GM12878 (cell line): Measurements from ENCODE around the gene ITIH6. TPM values are rescaled to one million over a fixed set of nuclear protein-coding genes. Genes with fewer than 3 reads are reported as not detected.
"Not testable (repeated sequence)": the region's sequence is repeated elsewhere in the genome, so short reads cannot be mapped to it uniquely, and the experiment has no call there.

Experiments used
- ATAC-seq: fragments of 200-7000 bp; cut with Tn5 transposase; 3 replicates; pipeline ENCODE4 v1.9.1; 2020; ENCODE audit warnings: mild to moderate bottlenecking, moderate library complexity
- BruUV-seq: library from RNA; stranded (reverse); fragments of 400-500 nt; replicated peaks from 2 replicates; lab custom pipeline; 2021; lab: Mats Ljungman, UMichigan
- CTCF ChIA-PET: fragments of 300-600 bp; sonication (Branson Sonifier 250); formaldehyde crosslinking; extraction: SDS; loops from one replicate; lab custom pipeline; 2021; ENCODE audit warnings: inconsistent platforms; lab: Yijun Ruan, JAX
- POLR2A ChIA-PET: fragments of 350-600 bp; formaldehyde crosslinking; extraction: SDS; loops from one replicate; lab custom pipeline; 2021; ENCODE audit warnings: inconsistent platforms; lab: Charles Lee
- RAD21 ChIA-PET: fragments of 300-600 bp; sonication (Branson Sonifier 250); formaldehyde crosslinking; loops from one replicate; lab custom pipeline; 2023; ENCODE audit warnings: antibody characterized with exemption; ENCODE audit not compliant: unreplicated experiment; lab: Charles Lee
- SMC1A ChIA-PET: fragments of 300-600 bp; sonication (Branson Sonifier 250); formaldehyde crosslinking; loops from one replicate; lab custom pipeline; 2023; ENCODE audit not compliant: unreplicated experiment, uncharacterized antibody; lab: Charles Lee
- DNase-seq: peaks from one replicate; pipeline ENCODE4 v3.0.0-alpha.2; 2011; ENCODE audit warnings: low read depth, low spot score
- FAIRE-seq: peaks from 3 replicates; lab custom pipeline; 2011; peaks lifted over from hg19 to GRCh38; lab: Jason Lieb, UNC
- H2AFZ ChIP-seq: 2 replicates; pipeline ENCODE4 v1.6.0; 2011; ENCODE audit warnings: low read depth, low read length, control low read depth; ENCODE audit not compliant: control insufficient read depth
- H3K27ac ChIP-seq: 2 replicates; pipeline ENCODE4 v1.5.1; 2011; ENCODE audit warnings: control low read depth; ENCODE audit not compliant: control insufficient read depth, insufficient read depth
- H3K27me3 ChIP-seq, 2 experiments: replicated peaks in 1 of 2; 2 replicates each; pipeline versions ENCODE4 v1.6.0 to v1.6.1; 2011; ENCODE audit warnings: low read length in 1 of 2; ENCODE audit not compliant: control insufficient read depth in 2 of 2, insufficient read depth in 2 of 2
- H3K36me3 ChIP-seq, 2 experiments: 2 replicates each; pipeline ENCODE4 v1.5.1; 2011; ENCODE audit warnings: low read length in 1 of 2; ENCODE audit not compliant: control insufficient read depth in 2 of 2, insufficient read depth in 2 of 2
- H3K4me1 ChIP-seq: 2 replicates; pipeline ENCODE4 v1.6.1; 2011; ENCODE audit warnings: mild to moderate bottlenecking, low read length, moderate library complexity, mixed read lengths; ENCODE audit not compliant: control insufficient read depth, insufficient read depth
- H3K4me2 ChIP-seq: 2 replicates; pipeline ENCODE4 v1.6.0; 2011; ENCODE audit warnings: control low read depth; ENCODE audit not compliant: control insufficient read depth, insufficient read depth
- H3K4me3 ChIP-seq: fragments of 200-600 bp; sonication (generic); 2 replicates; pipeline ENCODE4 v1.5.1; 2016
- H3K79me2 ChIP-seq: 2 replicates; pipeline ENCODE4 v1.6.0; 2011; ENCODE audit warnings: low read length; ENCODE audit not compliant: control insufficient read depth, insufficient read depth
- H3K9ac ChIP-seq: 2 replicates; pipeline ENCODE4 v1.8.0; 2011; ENCODE audit warnings: low read length, control low read depth, mixed read lengths; ENCODE audit not compliant: control insufficient read depth, insufficient read depth
- H3K9me3 ChIP-seq: replicated peaks from 3 replicates; pipeline ENCODE4 v1.5.1; 2011; ENCODE audit warnings: mild to moderate bottlenecking, low read length; ENCODE audit not compliant: control insufficient read depth, insufficient read depth
- H4K20me1 ChIP-seq: 2 replicates; pipeline ENCODE4 v1.6.0; 2011; ENCODE audit not compliant: control insufficient read depth, insufficient read depth
- BACH1 ChIP-seq: fragments of 450-650 bp; IDR thresholded peaks from 2 replicates; pipeline ENCODE4 v1.6.1; 2017; ENCODE audit warnings: mild to moderate bottlenecking, borderline replicate concordance
- ZBED1 ChIP-seq: IDR thresholded peaks from 2 replicates; pipeline ENCODE4 v1.6.1; 2016; ENCODE audit warnings: borderline replicate concordance
- WGBS: methylation state at CpG from one replicate; pipeline ENCODE4 v1.1.6; 2016; ENCODE audit warnings: low lambda C conversion rate; ENCODE audit not compliant: insufficient replicate concordance, insufficient coverage; ENCODE audit errors: missing lambda C conversion rate; 5-methylcytosine and 5-hydroxymethylcytosine counted together
- in situ Hi-C: fragments of 300-500 bp; cut with MboI; formaldehyde crosslinking; loops from 9 replicates; pipeline ENCODE4 v1.14.3; 2018; ENCODE audit warnings: mixed read lengths
- intact Hi-C: fragments of 100-400 bp; cut with micrococcal nuclease; formaldehyde crosslinking; loops from one replicate; pipeline ENCODE4 v1.14.2; 2022; ENCODE audit not compliant: unreplicated experiment
- polyA plus RNA-seq, 11 experiments: library from polyadenylated mRNA; depleted of rRNA in 4 of 11; unstranded in 6 of 11; stranded (reverse) in 5 of 11; fragments of >200 nt; fragmentation: Nextera tagmentation in 4 of 11; fragmentation: Illumina TruSeq in 1 of 11; extraction: Ambion mirVana in 4 of 11; extraction: Trizol in 1 of 11; gene quantifications; 1 replicate in 1 of 11; 2 replicates in 10 of 11; pipeline versions ENCODE4 v1.2.1 to v1.2.3, GENCODE V29; 2011 to 2016; ENCODE audit warnings: inconsistent platforms in 2 of 11, missing spikeins in 2 of 11, low read depth in 1 of 11
- total RNA-seq, 4 experiments: library from RNA; depleted of rRNA in 3 of 4; stranded (reverse); fragments of >200 nt in 3 of 4; fragmentation: Illumina TruSeq in 1 of 4; extraction: Trizol in 1 of 4; gene quantifications; 2 replicates each; pipeline versions ENCODE4 v1.2.1 to v1.2.3, GENCODE V29; 2013 to 2021
- TF ChIP-seq, protein P1 (sequence below): fragments of 450-650 bp; IDR thresholded peaks from 2 replicates; pipeline ENCODE4 v1.6.1; 2014; ENCODE audit warnings: mild to moderate bottlenecking
- TF ChIP-seq, protein P2 (sequence below): fragments of 450-650 bp; IDR thresholded peaks from 2 replicates; pipeline ENCODE4 v1.6.1; 2018; ENCODE audit warnings: mild to moderate bottlenecking, low read depth, moderate library complexity; ENCODE audit not compliant: partially characterized antibody
- TF ChIP-seq, protein P3 (sequence below): fragments of 450-650 bp; IDR thresholded peaks from 2 replicates; pipeline ENCODE4 v1.6.1; 2017; ENCODE audit warnings: mild to moderate bottlenecking, moderate library complexity

The ITIH6 gene
- total and polyA plus RNA-seq, 10 of the 15 experiments (the other 5 are each of a cell fraction or from before 2014, with no cell fraction given) = not detected

DNA sequence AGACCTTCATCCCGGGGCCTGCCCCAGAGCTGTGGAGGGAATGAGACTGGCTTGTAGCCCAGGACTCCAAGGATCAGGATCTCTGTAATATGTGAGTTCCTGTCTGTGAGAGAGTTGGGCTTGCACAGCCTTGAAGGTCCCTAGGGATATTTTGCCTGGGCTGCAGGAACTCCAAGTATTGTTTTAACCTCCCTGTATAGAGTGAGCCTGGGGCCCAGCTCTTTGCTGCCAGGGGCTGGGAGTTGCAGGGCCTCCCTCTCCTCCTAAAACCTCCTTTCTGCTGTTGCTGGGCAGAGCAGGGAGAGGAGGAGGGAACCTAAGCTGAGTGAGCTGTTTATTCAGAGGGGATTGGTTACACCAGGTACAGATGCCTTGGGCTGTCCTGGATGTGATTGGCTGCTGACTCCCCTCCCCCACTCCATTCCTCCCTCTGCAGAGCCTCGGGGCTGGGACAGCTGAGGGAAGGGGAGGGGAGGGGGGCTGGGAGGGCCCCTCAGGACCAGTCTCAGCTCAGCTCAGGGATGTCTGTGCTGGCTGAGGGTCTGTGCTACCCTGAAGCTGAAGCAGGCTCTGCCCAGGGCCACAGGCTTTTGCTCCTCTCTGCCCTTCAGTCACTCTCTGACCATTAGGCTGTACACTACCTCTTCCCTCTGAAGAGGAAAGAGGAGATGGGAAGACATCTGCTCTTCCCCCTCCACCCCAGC, 23.5 kb downstream of the ITIH6 start:
- H3K9ac ChIP-seq, DNase-seq, FAIRE-seq, H2AFZ ChIP-seq, H3K36me3 ChIP-seq, BruUV-seq, H3K27ac ChIP-seq, intact Hi-C loops, CTCF ChIA-PET, H3K27me3 ChIP-seq, H3K4me1 ChIP-seq, ATAC-seq, H3K4me2 ChIP-seq, POLR2A ChIA-PET, RAD21 ChIA-PET, H3K9me3 ChIP-seq, H3K4me3 ChIP-seq, in situ Hi-C loops, H4K20me1 ChIP-seq, H3K79me2 ChIP-seq, SMC1A ChIA-PET: not testable (repeated sequence)
- 0% methylated on average over 1 of the region's 2 CpGs for WGBS

DNA sequence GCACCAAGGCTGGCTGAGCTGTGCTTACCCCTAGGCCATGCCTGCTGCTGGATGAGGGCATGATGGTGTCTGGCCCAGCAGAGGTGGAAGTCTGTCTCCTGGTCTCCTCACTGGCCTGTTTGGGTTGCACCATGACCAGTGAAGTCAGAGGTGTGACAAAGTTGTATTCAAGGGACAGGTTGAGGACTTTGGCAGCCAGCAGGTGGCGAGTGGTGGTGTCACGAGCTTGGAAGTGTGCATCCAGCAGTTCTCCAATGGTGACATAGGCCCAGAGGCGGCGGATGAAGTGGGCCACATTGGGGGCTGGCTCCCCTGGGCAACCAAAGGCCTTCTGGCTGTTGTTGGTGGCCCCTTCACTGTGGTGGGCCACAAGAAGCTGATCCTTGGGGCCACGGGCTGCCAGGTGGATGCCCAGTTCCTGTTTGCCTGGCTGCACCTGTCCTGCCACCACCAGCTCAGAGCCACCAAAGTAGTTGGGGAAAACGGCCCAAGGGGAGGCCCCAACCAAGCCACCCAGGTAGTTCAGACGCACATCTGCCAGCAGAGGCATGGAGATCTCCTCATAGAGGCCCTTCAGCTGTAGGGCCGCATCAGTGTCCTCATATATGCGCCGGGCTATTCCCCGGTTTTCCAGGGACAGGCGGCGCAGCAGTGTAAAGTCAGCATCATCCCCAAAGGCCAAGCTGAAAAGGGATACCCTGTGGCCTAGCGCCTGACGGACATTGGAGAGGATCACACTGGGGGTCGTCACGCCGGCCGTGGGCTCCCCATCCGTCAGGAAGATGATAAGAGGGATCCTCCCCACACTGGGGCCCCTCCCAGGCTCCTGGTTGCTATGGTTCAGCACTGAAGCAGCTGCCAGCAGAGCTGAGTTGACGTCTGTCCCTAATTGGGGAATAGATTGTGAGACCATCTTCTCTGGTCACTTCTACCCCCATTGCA, 39.7 kb downstream of the ITIH6 start:
- Histone ChIP-seq H3K4me2 (no peak overlapping the region), H3K27ac (no peak overlapping the region), H3K79me2 (no peaks in the 10 kb centered on the region), H3K27me3 (no peaks in the 10 kb centered on the region), H3K9me3 (no peaks in the 10 kb centered on the region), H3K4me1 (no peaks in the 10 kb centered on the region), H2AFZ (no peak overlapping the region), H4K20me1 (no peaks in the 10 kb centered on the region), H3K36me3 (no peaks in the 10 kb centered on the region), H3K9ac (no peak overlapping the region), H3K4me3 (no peak overlapping the region)
- BruUV-seq = no TSS peak
- POLR2A ChIA-PET = no interaction called here
- in situ Hi-C loops (no loop called here), intact Hi-C loops (no loop called here)
- FAIRE-seq = no peak
- CTCF ChIA-PET = interaction anchor here (0.6 kb wide), 1 partner anchor 808 kb away, joined by 3 read pairs; no protein-coding TSS in a partner anchor
- ATAC-seq = no peak
- 28% methylated on average over 21 of the region's 21 CpGs for WGBS
- RAD21 ChIA-PET = no interaction called here
- no peak for DNase-seq
- SMC1A ChIA-PET = no interaction called here
- TF ChIP-seq ZBED1 (no peak), BACH1 (no peak)
- TF ChIP-seq, protein P1, sequence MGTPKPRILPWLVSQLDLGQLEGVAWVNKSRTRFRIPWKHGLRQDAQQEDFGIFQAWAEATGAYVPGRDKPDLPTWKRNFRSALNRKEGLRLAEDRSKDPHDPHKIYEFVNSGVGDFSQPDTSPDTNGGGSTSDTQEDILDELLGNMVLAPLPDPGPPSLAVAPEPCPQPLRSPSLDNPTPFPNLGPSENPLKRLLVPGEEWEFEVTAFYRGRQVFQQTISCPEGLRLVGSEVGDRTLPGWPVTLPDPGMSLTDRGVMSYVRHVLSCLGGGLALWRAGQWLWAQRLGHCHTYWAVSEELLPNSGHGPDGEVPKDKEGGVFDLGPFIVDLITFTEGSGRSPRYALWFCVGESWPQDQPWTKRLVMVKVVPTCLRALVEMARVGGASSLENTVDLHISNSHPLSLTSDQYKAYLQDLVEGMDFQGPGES = no peak
- TF ChIP-seq, protein P2, sequence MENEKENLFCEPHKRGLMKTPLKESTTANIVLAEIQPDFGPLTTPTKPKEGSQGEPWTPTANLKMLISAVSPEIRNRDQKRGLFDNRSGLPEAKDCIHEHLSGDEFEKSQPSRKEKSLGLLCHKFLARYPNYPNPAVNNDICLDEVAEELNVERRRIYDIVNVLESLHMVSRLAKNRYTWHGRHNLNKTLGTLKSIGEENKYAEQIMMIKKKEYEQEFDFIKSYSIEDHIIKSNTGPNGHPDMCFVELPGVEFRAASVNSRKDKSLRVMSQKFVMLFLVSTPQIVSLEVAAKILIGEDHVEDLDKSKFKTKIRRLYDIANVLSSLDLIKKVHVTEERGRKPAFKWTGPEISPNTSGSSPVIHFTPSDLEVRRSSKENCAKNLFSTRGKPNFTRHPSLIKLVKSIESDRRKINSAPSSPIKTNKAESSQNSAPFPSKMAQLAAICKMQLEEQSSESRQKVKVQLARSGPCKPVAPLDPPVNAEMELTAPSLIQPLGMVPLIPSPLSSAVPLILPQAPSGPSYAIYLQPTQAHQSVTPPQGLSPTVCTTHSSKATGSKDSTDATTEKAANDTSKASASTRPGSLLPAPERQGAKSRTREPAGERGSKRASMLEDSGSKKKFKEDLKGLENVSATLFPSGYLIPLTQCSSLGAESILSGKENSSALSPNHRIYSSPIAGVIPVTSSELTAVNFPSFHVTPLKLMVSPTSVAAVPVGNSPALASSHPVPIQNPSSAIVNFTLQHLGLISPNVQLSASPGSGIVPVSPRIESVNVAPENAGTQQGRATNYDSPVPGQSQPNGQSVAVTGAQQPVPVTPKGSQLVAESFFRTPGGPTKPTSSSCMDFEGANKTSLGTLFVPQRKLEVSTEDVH = no peak
- TF ChIP-seq, protein P3, sequence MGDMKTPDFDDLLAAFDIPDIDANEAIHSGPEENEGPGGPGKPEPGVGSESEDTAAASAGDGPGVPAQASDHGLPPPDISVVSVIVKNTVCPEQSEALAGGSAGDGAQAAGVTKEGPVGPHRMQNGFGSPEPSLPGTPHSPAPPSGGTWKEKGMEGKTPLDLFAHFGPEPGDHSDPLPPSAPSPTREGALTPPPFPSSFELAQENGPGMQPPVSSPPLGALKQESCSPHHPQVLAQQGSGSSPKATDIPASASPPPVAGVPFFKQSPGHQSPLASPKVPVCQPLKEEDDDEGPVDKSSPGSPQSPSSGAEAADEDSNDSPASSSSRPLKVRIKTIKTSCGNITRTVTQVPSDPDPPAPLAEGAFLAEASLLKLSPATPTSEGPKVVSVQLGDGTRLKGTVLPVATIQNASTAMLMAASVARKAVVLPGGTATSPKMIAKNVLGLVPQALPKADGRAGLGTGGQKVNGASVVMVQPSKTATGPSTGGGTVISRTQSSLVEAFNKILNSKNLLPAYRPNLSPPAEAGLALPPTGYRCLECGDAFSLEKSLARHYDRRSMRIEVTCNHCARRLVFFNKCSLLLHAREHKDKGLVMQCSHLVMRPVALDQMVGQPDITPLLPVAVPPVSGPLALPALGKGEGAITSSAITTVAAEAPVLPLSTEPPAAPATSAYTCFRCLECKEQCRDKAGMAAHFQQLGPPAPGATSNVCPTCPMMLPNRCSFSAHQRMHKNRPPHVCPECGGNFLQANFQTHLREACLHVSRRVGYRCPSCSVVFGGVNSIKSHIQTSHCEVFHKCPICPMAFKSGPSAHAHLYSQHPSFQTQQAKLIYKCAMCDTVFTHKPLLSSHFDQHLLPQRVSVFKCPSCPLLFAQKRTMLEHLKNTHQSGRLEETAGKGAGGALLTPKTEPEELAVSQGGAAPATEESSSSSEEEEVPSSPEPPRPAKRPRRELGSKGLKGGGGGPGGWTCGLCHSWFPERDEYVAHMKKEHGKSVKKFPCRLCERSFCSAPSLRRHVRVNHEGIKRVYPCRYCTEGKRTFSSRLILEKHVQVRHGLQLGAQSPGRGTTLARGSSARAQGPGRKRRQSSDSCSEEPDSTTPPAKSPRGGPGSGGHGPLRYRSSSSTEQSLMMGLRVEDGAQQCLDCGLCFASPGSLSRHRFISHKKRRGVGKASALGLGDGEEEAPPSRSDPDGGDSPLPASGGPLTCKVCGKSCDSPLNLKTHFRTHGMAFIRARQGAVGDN = no peak
